Stimulated activated CD4-positive, alpha-beta T cell treated with anti-CD3 and anti-CD28 coated beads, Interleukin-1b, Interleukin-23, amount 100 ng/mL, for 4 hours (primary cell): Measurements from ENCODE around the gene ARHGAP28.

Source experiments
- DNase-seq, 2 donors: peaks; one replicate each; pipeline ENCODE4 v3.0.0-alpha.2; 2020; ENCODE audit warnings: low read depth in 2 of 2

Gene ARHGAP28

GRCh38 chr18:6729247-6730091 is at the start of gene ARHGAP28:
TSS of gene ARHGAP28 (plus strand) at chr18:6729716. CDS start at chr18:6729822, 106 bp downstream.
- no peak for DNase-seq

- no peak for DNase-seq
Observed at GRCh38 chr18:6681331-6681875, 48.1 kb upstream of the ARHGAP28 start.

GRCh38 chr18:6682437-6683111 is 46.9 kb upstream of the ARHGAP28 start:
- DNase-seq: no peak

- DNase-seq: no peak
Observed at GRCh38 chr18:6683112-6683876, 46.2 kb upstream of the ARHGAP28 start.

GRCh38 chr18:6687676-6688075 is 41.8 kb upstream of the ARHGAP28 start:
- DNase-seq: no peak

GRCh38 chr18:6708890-6709289 is 20.6 kb upstream of the ARHGAP28 start:
- DNase-seq: no peak

- no peak for DNase-seq
Observed at GRCh38 chr18:6711467-6711866, 18.0 kb upstream of the ARHGAP28 start.

GRCh38 chr18:6712401-6712800 is 17.1 kb upstream of the ARHGAP28 start:
- no peak for DNase-seq

GRCh38 chr18:6714010-6714409 is 15.5 kb upstream of the ARHGAP28 start:
- DNase-seq: no peak

GRCh38 chr18:6718267-6718666 is 11.2 kb upstream of the ARHGAP28 start:
- DNase-seq: no peak

GRCh38 chr18:6719098-6719846 is 10.2 kb upstream of the ARHGAP28 start:
- DNase-seq: no peak

- no peak for DNase-seq
Observed at GRCh38 chr18:6719910-6720683, 9.4 kb upstream of the ARHGAP28 start.

- no peak for DNase-seq
Observed at GRCh38 chr18:6721755-6722154, 7.8 kb upstream of the ARHGAP28 start.

- no peak for DNase-seq
Observed at GRCh38 chr18:6722690-6723089, 6.8 kb upstream of the ARHGAP28 start.

GRCh38 chr18:6724331-6724730 is 5.2 kb upstream of the ARHGAP28 start:
- no peak for DNase-seq

GRCh38 chr18:6728331-6728730 is 1.2 kb upstream of the ARHGAP28 start:
- no peak for DNase-seq

GRCh38 chr18:6728809-6729246 is 688 bp upstream of the ARHGAP28 start:
- no peak for DNase-seq

- no peak for DNase-seq
Observed at GRCh38 chr18:6730416-6731221, 1.1 kb downstream of the ARHGAP28 start.

GRCh38 chr18:6731222-6731596 is 1.7 kb downstream of the ARHGAP28 start:
- DNase-seq: no peak

GRCh38 chr18:6732952-6733351 is 3.4 kb downstream of the ARHGAP28 start:
- no peak for DNase-seq
